H1 (cell line): ENCODE measurements around the gene MYF5. TPM values are rescaled to one million over a fixed set of nuclear protein-coding genes. Genes with fewer than 3 reads are reported as not detected.

Experiments
- CBX8 ChIP-seq: fragments of 300-800, 300-1000 bp; sonication (generic); IDR thresholded peaks from 2 replicates; pipeline ENCODE4 v1.7.1; 2016; ENCODE audit warnings: low read depth, low read length, borderline replicate concordance
- FOSL1 ChIP-seq: IDR thresholded peaks from 2 replicates; pipeline ENCODE4 v1.6.1; 2011; ENCODE audit warnings: mild to moderate bottlenecking, low read depth, low read length, moderate library complexity; ENCODE audit not compliant: insufficient read depth
- GABPA ChIP-seq: IDR thresholded peaks from 2 replicates; pipeline ENCODE4 v1.6.1; 2011; ENCODE audit warnings: mild to moderate bottlenecking, low read length, moderate library complexity, borderline replicate concordance; ENCODE audit not compliant: insufficient read depth
- SAP30 ChIP-seq: fragments of 300-600 bp; sonication (generic); IDR thresholded peaks from 2 replicates; pipeline ENCODE4 v1.7.1; 2012; ENCODE audit warnings: low read length, moderate library complexity, mild to moderate bottlenecking, inconsistent platforms; ENCODE audit not compliant: insufficient read depth, insufficient replicate concordance
- SP1 ChIP-seq: IDR thresholded peaks from 2 replicates; pipeline ENCODE4 v1.6.1; 2011; ENCODE audit warnings: low read depth, low read length
- TEAD4 ChIP-seq: IDR thresholded peaks from 2 replicates; pipeline ENCODE4 v1.6.1; 2012; ENCODE audit warnings: low read depth, low read length, inconsistent platforms, mixed read lengths
- YY1 ChIP-seq: IDR thresholded peaks from 2 replicates; pipeline ENCODE4 v1.6.1; 2011; ENCODE audit warnings: low read depth, mild to moderate bottlenecking, low read length
- polyA plus RNA-seq, 7 experiments: library from polyadenylated mRNA; depleted of rRNA in 3 of 7; stranded (reverse) in 5 of 7; unstranded in 2 of 7; fragments of >200 nt in 5 of 7; fragments of 200-250 nt in 2 of 7; gene quantifications; 1 replicate in 5 of 7; 2 replicates in 1 of 7; 4 replicates in 1 of 7; pipeline versions ENCODE4 v1.2.1 to v1.2.3, GENCODE V29; 2011 to 2013; ENCODE audit warnings: missing spikeins in 2 of 7, mixed read lengths in 2 of 7
- total RNA-seq: library from RNA; stranded (reverse); fragmentation: NEBNext Ultra II Directional; extraction: Animal tissue kit (Norgen Biotek cat#: 25700); gene quantifications from 2 replicates; pipeline ENCODE4 v1.2.1, GENCODE V29; 2021
- TF ChIP-seq, protein P1 (sequence below): IDR thresholded peaks from 2 replicates; pipeline ENCODE4 v1.6.1; 2012; ENCODE audit warnings: low read length, inconsistent platforms

MYF5 gene
- total and polyA plus RNA-seq, 2 of the 8 experiments (the other 6 are each of a cell fraction or from before 2014, with no cell fraction given), result 0.09 TPM; not detected in 1

DNA sequence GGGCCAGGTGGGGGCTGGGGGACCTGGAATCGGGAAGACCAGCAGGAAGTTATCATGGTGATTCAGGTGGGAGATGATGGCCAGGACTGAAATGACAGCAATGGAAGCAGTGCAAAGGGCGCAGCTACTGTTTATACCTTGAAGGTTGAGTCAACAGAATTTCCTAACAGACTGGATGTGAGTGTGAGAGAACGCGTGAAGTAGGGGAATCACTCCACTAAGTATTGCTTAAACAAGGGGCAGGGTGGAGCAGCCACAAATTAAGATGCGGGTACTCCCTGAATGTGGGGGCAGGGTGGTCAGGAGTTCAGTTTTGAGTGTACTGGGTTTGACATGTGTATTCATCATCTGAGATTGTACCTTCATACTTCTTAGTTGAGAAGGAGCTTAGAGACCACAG lies 45.1 kb downstream of the MYF5 start (continued):
- TF ChIP-seq, protein P1, sequence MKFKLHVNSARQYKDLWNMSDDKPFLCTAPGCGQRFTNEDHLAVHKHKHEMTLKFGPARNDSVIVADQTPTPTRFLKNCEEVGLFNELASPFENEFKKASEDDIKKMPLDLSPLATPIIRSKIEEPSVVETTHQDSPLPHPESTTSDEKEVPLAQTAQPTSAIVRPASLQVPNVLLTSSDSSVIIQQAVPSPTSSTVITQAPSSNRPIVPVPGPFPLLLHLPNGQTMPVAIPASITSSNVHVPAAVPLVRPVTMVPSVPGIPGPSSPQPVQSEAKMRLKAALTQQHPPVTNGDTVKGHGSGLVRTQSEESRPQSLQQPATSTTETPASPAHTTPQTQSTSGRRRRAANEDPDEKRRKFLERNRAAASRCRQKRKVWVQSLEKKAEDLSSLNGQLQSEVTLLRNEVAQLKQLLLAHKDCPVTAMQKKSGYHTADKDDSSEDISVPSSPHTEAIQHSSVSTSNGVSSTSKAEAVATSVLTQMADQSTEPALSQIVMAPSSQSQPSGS, result no peak
- no peak for TF ChIP-seq YY1
- no peak for TF ChIP-seq SAP30
- no peak for TF ChIP-seq GABPA
- no peak for TF ChIP-seq FOSL1
- no peak for TF ChIP-seq SP1
- TF ChIP-seq TEAD4, result no peak
- TF ChIP-seq CBX8, result no peak
